ENCODE data around the gene HNRNPA0.
A peak's percentile ranks its signal among the peaks of the same experiment; 100 is the strongest.
"Not testable (repeated sequence)": the region's sequence is repeated elsewhere in the genome, so short reads cannot be mapped to it uniquely, and the experiment has no call there.

Gene HNRNPA0

DNA sequence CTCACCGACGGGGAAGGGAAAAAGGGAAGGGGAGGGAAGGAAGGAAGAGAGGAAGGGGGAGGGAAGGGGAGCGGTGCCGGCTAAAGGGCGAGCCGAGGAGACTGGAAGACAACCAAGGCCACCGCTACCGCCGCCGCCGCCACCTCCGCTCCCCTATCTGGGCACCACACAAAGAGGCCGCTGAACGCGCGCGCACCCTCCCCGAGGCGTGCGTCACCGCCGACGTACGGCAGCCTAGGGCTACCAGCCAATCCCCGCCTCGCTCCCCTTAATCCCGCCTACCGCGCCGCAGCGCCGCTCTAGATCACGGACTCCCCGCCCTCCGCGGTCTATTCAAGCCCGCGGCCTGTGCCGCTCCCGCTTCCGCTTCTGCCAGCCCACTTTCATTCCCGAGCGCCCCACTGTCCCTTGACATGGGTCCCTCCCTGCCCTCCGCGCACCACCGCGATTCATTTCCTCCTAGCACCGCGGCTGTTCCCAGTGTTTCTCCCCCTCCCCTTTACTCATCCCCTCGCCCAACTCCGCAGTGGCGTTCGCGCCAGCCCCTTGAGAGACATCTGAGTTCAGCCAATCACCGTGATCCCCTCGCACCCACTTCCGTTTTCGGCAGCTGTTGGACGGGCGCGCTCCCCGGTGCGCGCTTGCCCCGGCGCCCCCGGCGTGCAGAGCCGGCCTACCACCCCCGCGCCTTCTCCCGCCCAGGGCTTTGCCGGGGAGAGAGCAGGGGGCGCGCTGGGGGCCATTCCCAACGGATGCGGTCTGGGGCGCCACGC lies at the start of gene HNRNPA0:
Gene HNRNPA0 (minus strand): TSS at position 176 of the 773 bp plus-strand sequence. CDS start 297 bp downstream, outside the sequence.
- DNase-seq (ENCODE audit: low read depth), result peak; percentile 95

DNA sequence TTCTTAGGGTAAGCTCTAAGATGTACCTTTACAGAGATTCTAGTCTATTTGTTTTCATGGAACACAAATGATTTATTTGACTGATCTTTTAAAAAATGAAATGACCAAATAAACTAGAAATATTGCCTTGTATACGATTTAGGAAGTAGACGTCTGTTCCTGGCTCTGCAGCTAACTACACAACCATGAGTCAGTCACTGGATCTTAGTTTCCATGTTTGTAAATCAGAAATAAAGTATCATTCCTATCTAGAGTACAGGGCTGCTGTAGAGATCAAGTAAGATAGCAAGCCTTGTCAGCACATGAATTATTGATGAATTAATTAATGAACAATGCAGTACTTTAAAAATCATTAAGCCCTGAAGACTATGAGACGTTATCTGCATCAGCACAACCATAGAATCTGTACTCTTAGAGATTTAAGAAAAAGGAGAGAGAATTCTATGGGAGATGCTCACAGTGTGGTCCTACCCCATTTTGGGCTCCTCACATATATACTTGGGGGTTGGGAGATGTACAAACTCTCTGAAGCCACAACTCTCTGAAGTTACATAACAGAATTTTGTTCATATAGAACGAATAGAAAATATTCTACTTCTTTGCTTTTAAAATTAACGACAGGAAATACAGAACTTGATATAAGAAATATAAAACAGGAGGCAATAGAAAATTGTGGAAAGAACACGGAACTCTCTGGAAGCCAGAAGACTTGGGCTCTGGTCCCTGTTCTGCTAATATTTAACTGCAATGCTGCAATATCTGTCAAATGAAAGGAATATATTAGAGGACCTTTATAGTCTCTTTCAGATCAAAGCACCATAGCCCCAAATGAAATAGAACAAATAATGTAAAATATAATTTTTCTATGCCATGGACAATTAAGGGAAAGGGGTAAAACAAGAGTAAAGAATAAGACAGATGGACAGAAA lies 48.4 kb upstream of the HNRNPA0 start:
- DNase-seq (ENCODE audit: low read depth), result no peak

DNA sequence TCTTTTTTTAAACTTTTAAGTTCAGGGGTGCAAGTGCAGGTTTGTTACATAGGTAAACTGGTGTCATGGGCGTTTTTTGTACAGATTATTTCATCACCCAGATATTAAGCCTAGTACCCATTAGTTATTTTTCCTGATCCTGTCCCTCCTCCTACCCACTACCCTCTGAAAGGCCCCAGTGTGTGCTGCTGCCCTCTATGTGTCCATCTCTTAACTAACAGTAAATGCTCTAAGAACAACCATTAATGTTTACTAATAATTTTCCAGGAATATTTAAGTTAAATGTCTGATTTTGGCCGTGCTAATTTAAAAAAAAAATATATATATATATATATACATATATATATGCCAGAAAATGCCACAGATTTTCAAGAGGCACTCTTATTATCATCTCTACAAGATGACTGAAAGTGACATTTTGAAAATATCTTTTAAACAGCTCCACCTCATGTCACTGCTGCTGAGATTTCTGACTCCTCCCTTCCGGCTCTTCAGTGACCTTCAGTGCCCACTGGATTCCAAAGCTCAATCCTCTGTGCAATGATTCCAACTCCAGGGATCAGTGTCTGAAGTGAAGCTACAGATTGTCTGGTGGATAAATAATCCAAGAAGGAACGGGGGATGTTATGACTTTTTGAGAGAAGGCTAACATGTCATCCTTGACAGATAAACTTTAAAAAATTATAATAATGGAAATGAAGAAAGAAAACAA lies 46.7 kb upstream of the HNRNPA0 start:
- no peak for DNase-seq (ENCODE audit: low read depth)

DNA sequence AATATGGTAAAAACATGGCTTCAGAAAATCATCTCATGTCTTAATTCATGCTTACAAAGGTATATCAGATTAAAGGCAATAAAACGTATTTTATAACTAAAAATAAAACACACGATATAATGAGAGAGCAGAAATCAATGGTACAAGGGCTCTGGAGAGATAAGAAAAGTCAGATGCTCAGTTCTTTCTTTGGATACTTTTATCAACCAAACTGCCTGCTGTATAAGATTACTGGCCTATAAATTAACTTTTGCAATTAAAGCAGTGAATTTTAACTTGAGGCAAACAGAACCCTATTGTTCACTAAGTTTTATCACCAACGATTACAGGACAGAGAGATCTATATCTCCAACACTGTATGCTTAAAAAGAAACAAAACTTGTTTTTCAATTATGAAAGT lies 42.1 kb upstream of the HNRNPA0 start:
- no peak for DNase-seq (ENCODE audit: low read depth)

DNA sequence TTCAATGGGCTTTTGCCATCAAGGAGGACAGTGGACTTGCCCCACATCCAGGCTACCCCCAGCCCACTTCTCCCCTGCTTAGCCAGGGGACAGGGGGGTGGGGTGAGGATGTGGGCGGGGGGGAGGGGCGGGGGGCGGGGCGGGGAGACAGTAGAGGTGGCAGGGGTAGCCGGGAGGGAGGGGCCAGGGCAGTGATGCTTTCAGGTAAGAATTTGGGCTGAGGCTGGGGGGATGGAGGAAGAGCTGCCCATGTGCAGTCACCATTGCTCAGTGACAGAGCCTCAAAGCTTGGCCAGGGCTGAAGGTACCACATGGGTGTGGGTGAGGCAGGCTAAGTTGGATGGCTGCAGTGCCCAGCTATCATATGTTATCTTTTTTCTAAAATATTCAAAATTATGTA lies 40.7 kb upstream of the HNRNPA0 start:
- DNase-seq (ENCODE audit: low read depth), result no peak

DNA sequence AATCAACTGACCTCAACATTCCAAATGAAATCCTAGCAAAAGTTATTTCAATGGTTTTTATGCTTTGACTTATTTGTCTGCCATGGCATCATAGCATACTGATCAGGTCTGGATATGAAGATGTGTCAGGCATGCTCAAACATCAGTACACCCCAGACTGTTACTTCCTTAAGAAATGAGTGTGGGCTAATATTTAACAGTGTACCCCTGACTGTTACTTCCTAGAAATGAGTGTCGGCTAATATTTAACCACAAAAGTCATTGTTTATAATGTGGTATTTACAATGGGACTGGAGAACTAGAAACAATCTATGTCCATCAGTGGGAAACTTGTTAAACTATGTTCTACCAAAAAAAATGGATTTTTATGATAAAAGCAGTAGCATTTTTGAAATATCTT lies 38.1 kb upstream of the HNRNPA0 start:
- DNase-seq (ENCODE audit: low read depth), result no peak

DNA sequence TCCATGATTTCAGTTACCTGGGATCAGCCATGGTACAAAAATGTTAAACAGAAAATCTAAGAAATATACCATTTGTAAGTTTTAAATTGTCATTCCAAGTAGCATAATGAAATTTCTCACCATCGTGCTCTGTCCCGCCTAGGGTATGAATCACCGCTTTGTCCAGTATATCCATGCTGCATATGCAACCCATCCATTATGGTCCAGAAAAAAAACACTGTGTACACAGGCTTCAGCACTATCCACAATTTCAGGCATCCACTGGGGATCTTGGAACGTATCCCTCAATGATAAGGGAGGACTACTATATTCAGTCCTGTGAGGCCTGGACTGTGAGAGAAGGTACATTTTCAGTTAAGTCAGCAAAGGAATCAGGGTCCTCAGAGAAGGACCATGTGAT lies 37.6 kb upstream of the HNRNPA0 start:
- no peak for DNase-seq (ENCODE audit: low read depth)

DNA sequence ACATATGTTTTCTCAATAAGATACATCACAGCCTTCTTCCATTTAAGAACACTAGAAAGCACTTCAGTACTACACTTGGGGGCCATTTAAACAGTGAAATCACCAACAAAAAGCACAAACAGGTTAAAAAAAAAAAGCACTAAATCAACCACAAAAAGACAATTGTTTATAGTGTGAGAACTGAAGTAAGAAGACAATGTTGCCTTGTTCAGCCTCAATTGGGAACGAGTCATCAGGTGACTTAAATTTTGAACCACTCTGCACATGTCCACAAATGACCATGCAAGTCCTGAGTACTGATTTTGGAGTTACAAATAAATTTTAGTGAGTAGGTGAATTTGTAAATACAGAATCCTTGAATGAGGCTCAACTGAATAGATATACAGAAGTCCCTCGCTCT lies 37.2 kb upstream of the HNRNPA0 start:
- DNase-seq (ENCODE audit: low read depth), result no peak

DNA sequence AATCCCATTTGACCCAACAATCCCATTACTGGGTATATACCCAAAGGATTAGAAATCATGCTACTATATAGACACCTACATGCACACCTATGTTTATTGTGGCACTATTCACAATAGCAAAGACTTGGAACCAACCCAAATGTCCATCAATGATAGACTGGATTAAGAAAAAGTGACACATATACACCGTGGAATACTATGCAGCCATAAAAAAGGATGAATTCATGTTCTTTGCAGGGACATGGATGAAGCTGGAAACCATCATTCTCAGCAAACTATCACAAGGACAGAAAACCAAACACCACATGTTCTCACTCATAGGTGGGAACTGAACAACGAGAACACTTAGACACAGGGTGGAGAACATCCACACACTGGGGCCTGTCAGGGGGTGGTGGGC lies 34.4 kb upstream of the HNRNPA0 start:
- DNase-seq (ENCODE audit: low read depth), result not testable (repeated sequence)

DNA sequence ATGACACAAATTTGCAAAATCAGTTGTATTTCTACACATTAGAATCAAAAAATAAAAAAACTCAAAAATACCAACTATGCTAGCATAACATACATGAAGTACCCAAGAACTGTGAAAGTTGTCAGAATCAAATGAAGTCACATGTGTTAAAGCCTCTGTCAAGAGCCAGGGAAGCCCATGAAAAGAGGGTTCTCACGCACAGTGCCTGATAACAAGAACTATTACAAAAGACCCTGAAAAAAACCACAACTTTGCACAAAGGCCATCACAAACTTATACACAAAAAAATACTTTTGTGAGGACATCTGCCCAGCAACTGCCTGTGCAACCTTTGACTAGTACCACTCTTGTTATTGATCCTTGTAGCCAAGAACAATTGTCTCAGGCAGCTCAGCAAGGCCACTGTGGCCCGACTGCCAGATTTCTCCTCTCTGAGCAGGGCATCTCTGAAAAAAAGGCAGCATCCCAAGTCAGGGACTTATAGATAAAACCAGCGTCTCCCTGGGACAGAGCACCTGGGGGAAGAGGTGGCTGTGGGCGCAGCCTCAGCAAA lies 28.9 kb upstream of the HNRNPA0 start:
- DNase-seq (ENCODE audit: low read depth), result no peak

DNA sequence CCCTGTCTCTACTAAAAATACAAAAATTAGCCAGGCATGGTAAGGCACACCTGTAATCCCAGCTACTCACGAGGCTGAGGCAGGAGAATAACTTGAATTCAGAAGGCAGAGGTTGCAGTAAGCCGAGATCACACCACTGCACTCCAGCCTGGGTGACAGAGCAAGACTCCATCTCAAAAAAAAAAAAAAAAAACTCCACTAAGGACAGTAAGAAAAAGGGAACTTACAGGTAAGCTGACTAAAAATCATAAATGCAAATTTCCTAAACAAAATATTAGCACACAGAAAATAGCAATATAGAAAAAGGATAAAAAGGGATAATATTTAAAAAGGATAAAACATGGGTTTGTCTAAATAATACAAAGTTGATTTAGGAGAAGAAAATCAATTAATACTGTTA lies 27.9 kb upstream of the HNRNPA0 start:
- no peak for DNase-seq (ENCODE audit: low read depth)

DNA sequence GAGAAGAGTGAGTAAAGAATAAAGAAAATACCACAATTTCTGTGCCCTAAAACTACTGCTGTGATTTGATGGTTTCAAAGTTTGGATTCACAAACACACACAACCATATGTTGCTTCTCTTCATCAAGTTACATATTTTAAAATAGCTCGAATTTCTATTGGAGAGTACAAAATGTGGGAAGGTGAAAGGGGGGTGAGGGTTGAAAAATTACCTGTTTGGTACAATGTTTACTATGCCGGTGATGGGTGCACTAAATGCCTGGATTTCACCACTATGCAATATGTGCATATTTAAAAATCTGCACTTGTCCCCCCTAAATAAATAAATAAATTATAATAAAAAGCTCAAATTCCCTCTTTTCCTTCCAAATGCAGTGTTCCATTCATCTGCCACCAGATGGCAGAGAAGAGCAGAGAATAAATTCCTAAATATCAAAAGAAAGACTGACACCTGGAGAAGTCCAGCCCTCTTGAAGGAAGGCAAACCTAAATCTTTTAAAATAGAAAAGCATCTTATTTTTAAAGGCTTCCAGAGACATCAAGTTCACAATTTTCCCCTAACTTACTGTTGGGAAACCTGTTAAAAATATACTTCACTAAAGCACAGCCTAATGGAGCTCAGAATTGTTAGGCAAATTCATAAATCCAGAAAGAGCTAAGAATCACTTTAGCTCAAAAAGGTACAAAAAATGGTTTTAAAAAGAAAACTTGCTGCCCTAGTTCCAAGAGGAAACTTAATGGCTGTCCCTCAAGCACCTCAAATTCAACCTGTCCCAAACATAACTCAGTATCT lies 24.8 kb upstream of the HNRNPA0 start:
- DNase-seq (ENCODE audit: low read depth), result no peak

DNA sequence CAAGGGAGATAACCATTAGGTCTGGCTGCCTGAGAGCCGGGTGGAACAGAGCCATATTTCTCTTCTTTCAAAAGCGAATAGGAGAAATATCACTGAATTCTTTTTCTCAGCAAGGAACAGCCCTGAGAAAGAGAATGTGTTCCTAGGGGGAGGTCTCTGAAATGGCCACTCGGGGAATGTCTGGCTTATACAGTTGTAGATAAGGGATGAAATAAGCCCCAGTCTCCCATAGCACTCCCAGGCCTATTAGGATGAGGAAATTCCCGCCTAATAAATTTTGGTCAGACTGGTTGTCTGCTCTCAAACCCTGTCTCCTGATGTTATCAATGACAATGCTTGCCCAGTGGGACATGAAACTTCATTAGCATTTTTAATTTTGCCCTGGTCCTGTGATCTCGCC lies 13.8 kb upstream of the HNRNPA0 start:
- DNase-seq (ENCODE audit: low read depth), result not testable (repeated sequence)

DNA sequence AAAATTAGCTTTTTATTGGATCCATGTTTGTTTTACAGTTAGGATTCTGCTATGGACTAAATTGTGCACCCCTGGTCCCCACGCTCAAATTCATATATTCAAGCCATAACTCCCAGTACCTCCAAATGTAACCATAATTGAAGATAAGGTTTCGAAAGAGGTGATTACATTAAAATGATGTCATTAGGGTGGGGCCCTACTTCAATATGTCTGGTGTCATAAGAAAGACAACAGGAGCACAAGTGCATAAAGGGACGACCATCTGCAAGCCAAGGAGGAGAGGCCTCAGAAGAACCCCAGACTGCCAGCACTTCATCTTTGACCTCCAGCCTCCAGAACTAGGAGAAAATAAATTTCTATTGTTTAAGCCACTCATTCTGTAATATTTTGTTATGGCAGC lies 7.4 kb upstream of the HNRNPA0 start:
- no peak for DNase-seq (ENCODE audit: low read depth)

DNA sequence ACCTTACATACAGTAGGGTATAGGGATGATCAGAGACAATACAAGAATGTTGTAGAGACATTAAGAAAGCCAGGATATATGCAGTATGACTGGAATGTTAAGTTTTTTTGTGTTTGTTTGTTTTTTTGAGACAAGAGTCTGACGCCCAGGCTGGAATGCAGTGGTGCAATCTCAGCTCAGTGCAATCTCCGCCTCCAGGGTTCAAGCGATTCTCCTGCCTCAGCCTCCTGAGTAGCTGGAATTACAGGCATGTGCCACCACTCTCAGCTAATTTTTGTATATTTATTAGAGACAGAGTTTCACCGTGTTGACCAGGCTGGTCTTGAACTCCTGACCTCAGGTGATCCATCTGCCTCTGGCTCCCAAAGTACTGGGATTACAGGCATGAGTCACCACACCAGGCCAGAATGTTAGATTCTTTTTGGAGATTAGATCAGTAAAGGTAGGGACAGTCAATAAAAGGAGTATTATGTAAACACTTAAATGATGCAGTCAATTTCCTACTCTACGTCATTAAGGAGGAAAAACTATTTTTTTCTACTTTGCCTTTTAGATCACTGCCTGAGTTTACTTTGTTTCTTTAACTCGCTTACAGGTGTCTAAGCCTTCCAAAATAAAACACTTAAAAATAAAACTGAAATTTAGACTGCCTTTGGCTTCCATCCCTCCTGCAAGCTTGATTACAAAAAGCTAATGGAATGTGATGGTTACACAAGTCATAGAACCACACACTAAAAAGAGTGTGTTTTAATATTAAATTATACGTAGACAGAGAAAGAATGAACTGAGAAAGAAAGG lies 6.8 kb upstream of the HNRNPA0 start:
- no peak for DNase-seq (ENCODE audit: low read depth)

DNA sequence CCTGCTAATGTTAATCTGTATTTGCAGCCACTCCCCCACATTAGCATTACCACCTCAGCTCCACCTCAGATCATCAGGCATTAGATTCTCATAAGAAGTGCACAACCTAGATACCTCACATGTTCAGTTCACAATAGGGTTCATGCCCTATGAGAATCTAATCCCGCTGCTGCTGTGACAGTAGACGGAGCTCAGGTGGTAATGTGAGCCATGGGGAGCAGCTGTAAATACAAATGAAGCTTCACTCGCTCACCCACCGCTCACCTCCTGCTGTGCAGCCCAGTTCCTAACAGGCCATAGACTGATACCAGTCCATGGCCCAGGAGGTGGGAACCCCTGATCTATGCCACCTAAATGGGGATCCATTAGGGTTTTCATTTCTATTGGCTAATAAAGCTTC lies 6.1 kb upstream of the HNRNPA0 start:
- DNase-seq (ENCODE audit: low read depth), result no peak

DNA sequence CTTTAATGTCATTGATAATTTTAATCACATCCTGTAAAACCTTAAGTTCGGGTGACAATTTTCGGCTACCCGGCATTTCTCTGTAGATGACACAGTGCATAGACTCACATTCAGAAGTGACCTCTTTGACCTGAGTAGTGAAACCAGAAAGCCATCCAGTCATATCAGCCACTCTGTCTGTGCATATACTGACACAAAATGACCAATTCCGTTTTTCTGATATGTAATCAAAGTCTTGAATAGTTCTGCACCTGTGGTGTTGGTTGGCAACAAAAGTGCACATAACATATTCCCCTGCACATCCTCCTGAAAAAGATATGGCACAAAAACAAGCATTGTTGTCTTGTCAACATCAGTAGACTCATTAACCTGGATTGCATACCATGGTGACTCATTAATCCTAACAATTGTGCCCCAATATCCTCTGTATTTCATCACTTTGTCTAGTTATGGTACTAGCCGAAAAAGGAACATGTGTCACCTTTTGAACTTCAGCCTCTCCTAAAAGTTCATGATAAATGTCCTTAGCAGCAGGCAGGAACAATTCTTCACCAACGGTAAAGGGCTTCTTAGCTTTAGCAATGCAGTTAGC lies 4.6 kb upstream of the HNRNPA0 start:
- no peak for DNase-seq (ENCODE audit: low read depth)

DNA sequence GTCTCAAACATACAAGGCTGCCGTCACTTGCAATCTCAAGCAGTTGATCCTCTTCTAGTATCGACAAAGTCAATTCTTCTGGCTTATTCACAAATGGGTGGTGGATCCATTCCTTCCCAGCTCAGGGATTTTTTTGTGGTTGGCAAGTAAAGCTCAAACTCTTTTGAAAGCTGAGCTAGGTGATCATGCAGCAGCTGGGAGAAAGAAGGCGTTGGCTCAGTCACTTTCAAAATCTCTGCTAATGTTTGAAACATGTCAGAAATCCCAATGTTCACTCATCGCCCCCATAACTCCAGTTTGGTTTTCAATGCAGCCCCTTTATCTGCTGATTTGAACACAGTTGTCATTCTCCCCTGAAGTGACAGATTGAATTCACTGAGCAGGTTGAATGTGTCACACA lies 4.0 kb upstream of the HNRNPA0 start:
- no peak for DNase-seq (ENCODE audit: low read depth)

DNA sequence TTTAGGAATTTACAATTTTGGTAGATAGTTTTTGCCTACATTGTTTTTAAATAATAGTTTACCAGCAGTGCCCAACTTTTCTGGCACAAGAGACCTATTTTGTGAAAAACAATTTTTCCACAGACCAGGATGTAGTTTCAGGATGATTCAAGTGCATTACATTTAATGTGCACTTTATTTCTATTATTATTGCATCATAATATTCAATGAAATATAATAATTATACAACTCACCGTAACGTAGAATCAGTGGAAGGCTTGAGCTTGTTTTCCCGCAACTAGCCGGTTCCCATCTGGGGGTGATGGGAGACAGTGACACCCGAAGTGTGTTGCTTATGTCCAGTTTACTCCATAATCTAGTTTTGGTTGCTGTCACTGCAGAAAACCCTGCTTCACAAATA lies 3.5 kb upstream of the HNRNPA0 start:
- no peak for DNase-seq (ENCODE audit: low read depth)

Data from stimulated activated CD8-positive, alpha-beta memory T cell treated with anti-CD3 and anti-CD28 coated beads, Interleukin-4, amount 100 ng/mL, for 24 hours (primary cell).